ENCODE measurements around the gene ZNF580. TPM values are rescaled to one million over a fixed set of nuclear protein-coding genes. Genes with fewer than 3 reads are reported as not detected.

ZNF580 gene
- total RNA-seq, 1 donor from 2014 or later, result 2.4 TPM

DNA sequence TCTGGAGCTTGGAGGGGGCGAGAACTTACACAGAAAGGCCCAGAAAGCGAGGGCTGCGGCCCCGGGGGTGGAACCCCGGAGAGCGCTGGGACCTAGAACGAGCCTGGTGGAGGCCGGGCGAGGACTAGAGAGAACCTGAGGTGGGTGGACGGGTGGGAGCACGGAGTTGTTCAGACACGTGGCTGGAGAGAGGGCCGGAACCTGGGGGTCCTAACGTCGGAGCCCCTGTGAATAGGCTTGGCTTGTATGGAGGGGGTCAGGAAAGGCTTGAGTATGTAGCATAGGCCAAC, 3.0 kb downstream of the ZNF580 start:
- peak overlapping the region; percentile 50 for H3K4me3 ChIP-seq (ENCODE audit: low read depth, low read length)
- H3K27me3 ChIP-seq (ENCODE audit: control insufficient read depth, insufficient read depth, low read length), result no peaks in the 10 kb centered on the region
- H3K36me3 ChIP-seq (ENCODE audit: control insufficient read depth, insufficient read depth, low read length), result peaks cover 3% of the 10 kb centered on the region
- FAIRE-seq (no peak), DNase-seq (ENCODE audit: low read depth) (no peak)
- TF ChIP-seq, protein P1, sequence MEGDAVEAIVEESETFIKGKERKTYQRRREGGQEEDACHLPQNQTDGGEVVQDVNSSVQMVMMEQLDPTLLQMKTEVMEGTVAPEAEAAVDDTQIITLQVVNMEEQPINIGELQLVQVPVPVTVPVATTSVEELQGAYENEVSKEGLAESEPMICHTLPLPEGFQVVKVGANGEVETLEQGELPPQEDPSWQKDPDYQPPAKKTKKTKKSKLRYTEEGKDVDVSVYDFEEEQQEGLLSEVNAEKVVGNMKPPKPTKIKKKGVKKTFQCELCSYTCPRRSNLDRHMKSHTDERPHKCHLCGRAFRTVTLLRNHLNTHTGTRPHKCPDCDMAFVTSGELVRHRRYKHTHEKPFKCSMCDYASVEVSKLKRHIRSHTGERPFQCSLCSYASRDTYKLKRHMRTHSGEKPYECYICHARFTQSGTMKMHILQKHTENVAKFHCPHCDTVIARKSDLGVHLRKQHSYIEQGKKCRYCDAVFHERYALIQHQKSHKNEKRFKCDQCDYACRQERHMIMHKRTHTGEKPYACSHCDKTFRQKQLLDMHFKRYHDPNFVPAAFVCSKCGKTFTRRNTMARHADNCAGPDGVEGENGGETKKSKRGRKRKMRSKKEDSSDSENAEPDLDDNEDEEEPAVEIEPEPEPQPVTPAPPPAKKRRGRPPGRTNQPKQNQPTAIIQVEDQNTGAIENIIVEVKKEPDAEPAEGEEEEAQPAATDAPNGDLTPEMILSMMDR (IDR thresholded peaks at IDR 0.05; ENCODE audit: insufficient read depth, low read length, severe bottlenecking), result no peak

DNA sequence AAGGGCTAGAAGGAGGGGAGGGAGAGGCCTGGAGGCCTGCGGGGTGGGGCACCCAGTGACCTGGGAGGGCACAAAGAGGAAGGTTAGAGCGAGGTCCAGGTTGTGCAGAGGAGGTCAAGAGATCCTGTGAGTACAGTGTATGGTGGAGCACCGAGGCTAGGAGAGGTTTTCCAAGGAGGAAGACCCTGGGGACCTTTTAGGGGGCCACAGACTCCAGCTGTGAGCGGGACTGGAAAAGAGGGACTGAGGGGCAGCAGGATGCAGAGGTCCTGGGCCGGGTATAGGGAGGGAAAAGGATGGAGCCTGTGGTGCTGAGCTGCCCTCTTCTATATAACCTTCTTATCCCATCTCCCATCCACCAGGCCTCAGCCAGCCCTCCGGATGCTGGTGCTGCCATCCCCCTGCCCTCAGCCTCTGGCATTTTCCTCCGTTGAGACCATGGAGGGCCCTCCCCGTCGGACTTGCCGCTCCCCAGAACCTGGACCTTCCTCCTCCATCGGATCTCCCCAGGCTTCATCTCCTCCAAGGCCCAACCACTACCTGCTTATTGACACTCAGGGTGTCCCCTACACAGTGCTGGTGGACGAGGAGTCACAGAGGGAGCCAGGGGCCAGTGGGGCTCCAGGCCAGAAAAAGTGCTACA, 3.5 kb downstream of the ZNF580 start:
- no peak for FAIRE-seq
- H3K27me3 ChIP-seq (ENCODE audit: control insufficient read depth, insufficient read depth, low read length), result no peaks in the 10 kb centered on the region
- TF ChIP-seq, protein P1 (IDR thresholded peaks at IDR 0.05; ENCODE audit: insufficient read depth, low read length, severe bottlenecking), result no peak
- DNase-seq (ENCODE audit: low read depth), result no peak
- H3K36me3 ChIP-seq (ENCODE audit: control insufficient read depth, insufficient read depth, low read length), result peaks cover 3% of the 10 kb centered on the region
- peak overlapping the region; percentile 50 for H3K4me3 ChIP-seq (ENCODE audit: low read depth, low read length)

GRCh38 chr19:55644842-55645511, 4.2 kb downstream of the ZNF580 start:
- H3K27me3 ChIP-seq (ENCODE audit: control insufficient read depth, insufficient read depth, low read length), result no peaks in the 10 kb centered on the region
- no peak for DNase-seq (ENCODE audit: low read depth)
- no peak overlapping the region for H3K4me3 ChIP-seq (ENCODE audit: low read depth, low read length)
- TF ChIP-seq, protein P1 (IDR thresholded peaks at IDR 0.05; ENCODE audit: insufficient read depth, low read length, severe bottlenecking), result no peak
- FAIRE-seq, result no peak
- peaks cover 3% of the 10 kb centered on the region for H3K36me3 ChIP-seq (ENCODE audit: control insufficient read depth, insufficient read depth, low read length)

DNA sequence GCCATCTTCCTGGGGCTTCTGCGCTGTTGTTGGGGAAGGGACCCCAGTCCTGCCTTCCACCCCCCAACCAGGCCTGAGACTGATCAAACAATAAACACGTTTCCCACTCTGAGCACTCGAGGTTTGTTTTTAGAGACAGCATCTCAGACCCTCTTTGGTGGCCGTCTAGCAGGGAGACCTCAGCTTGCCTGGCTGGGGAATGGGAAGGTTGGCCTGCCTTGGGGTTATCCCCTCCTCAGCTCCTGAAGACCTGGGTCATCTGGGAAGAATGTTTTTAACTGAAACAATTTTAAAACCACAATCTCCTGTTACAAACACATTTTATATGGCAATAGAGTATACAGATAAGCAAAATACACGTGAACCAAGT, 4.7 kb downstream of the ZNF580 start:
- TF ChIP-seq, protein P1 (IDR thresholded peaks at IDR 0.05; ENCODE audit: insufficient read depth, low read length, severe bottlenecking), result no peak
- DNase-seq (ENCODE audit: low read depth) (no peak), FAIRE-seq (no peak)
- Histone ChIP-seq H3K4me3 (ENCODE audit: low read depth, low read length) (no peak overlapping the region), H3K27me3 (ENCODE audit: control insufficient read depth, insufficient read depth, low read length) (no peaks in the 10 kb centered on the region), H3K36me3 (ENCODE audit: control insufficient read depth, insufficient read depth, low read length) (peaks cover 3% of the 10 kb centered on the region)

DNA sequence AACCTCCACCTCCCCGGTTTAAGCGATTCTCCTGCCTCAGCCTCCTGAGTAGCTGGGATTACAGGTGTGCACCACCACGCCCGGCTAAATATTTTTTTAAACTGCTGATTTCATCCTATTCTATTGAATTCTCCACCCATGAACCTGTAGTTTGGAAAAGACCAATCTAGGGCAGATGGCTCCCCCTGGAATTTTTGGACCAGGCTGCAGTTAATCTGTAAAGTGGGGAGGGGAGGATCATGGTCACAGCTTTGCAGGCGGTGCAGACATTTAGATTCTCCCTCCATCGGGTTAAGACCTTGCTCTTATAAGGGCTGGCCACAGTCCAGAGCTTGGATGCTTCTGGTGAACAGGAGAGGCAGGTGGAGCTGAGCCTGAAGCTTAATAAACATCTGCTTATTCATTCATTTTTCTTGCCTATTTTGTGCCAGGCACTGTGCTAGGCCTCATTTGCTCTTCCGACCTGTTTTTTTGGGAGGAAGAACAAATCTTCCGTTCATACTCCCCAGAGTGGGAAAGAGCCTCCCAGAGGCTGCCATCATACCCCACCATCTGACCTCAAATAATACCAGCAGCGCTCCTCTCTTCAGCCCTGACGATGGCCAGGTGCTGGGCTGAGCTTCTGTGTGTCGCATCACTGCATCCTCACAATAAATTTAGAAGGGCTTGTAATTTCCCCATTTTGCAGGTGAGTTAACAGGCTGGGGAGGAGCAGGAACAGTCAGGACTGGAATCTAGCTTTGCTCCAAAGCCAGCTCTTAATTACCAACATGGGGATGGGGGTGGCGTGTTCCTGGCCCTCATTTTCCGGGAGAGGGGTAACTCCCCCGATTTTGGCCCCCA, 6.3 kb downstream of the ZNF580 start:
- peak overlapping the region; percentile 76 for H3K4me3 ChIP-seq (ENCODE audit: low read depth, low read length)
- H3K27me3 ChIP-seq (ENCODE audit: control insufficient read depth, insufficient read depth, low read length), result no peaks in the 10 kb centered on the region
- DNase-seq (ENCODE audit: low read depth) (no peak), FAIRE-seq (no peak)
- TF ChIP-seq, protein P1 (IDR thresholded peaks at IDR 0.05; ENCODE audit: insufficient read depth, low read length, severe bottlenecking), result no peak
- H3K36me3 ChIP-seq (ENCODE audit: control insufficient read depth, insufficient read depth, low read length), result peaks cover 3% of the 10 kb centered on the region
